D721Med (cell line): ENCODE measurements around the gene NFATC3.

Experiments used
- DNase-seq: peaks from one replicate; pipeline ENCODE4 v3.0.0; 2011; ENCODE audit warnings: low spot score; ENCODE audit not compliant: insufficient read length
- FAIRE-seq: peaks from 2 replicates; lab custom pipeline; 2011; peaks lifted over from hg19 to GRCh38; lab: Jason Lieb, UNC
- TF ChIP-seq, protein P1 (sequence below): IDR thresholded peaks from 2 replicates; pipeline ENCODE4 v1.5.1; 2012; ENCODE audit warnings: mild to moderate bottlenecking, control low read depth; ENCODE audit not compliant: insufficient read depth; ENCODE audit errors: missing control alignments

NFATC3 gene

DNA sequence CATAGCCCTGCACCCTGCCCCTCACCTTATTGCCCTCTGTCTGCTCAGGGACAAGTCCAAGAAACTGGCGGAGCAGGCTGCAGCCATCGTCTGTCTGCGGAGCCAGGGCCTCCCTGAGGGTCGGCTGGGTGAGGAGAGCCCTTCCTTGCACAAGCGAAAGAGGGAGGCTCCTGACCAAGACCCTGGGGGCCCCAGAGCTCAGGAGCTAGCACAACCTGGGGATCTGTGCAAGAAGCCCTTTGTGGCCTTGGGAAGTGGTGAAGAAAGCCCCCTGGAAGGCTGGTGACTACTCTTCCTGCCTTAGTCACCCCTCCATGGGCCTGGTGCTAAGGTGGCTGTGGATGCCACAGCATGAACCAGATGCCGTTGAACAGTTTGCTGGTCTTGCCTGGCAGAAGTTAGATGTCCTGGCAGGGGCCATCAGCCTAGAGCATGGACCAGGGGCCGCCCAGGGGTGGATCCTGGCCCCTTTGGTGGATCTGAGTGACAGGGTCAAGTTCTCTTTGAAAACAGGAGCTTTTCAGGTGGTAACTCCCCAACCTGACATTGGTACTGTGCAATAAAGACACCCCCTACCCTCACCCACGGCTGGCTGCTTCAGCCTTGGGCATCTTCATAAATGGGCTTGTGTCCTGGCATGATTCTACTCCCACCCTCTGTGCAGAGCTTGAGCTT lies 6.3 kb upstream of the NFATC3 start:
- no peak for FAIRE-seq
- no peak for DNase-seq

DNA sequence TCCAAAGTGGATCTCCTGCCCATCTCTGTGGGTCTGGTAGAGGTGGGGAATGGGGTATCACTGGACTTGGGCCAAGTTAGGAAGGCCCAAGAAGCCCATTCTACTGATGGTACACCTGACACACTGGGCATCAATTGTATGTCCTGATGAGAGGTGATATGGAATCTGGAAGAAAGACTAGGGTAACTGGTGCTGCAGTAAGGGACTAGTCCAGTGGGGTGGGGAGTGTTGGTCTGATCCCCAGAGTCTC lies 5.9 kb upstream of the NFATC3 start:
- TF ChIP-seq, protein P1, sequence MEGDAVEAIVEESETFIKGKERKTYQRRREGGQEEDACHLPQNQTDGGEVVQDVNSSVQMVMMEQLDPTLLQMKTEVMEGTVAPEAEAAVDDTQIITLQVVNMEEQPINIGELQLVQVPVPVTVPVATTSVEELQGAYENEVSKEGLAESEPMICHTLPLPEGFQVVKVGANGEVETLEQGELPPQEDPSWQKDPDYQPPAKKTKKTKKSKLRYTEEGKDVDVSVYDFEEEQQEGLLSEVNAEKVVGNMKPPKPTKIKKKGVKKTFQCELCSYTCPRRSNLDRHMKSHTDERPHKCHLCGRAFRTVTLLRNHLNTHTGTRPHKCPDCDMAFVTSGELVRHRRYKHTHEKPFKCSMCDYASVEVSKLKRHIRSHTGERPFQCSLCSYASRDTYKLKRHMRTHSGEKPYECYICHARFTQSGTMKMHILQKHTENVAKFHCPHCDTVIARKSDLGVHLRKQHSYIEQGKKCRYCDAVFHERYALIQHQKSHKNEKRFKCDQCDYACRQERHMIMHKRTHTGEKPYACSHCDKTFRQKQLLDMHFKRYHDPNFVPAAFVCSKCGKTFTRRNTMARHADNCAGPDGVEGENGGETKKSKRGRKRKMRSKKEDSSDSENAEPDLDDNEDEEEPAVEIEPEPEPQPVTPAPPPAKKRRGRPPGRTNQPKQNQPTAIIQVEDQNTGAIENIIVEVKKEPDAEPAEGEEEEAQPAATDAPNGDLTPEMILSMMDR = no peak
- no peak for DNase-seq
- FAIRE-seq = no peak

More for the DNA sequence above, 6.3 kb upstream of the NFATC3 start:
- TF ChIP-seq, protein P1 = no peak

DNA sequence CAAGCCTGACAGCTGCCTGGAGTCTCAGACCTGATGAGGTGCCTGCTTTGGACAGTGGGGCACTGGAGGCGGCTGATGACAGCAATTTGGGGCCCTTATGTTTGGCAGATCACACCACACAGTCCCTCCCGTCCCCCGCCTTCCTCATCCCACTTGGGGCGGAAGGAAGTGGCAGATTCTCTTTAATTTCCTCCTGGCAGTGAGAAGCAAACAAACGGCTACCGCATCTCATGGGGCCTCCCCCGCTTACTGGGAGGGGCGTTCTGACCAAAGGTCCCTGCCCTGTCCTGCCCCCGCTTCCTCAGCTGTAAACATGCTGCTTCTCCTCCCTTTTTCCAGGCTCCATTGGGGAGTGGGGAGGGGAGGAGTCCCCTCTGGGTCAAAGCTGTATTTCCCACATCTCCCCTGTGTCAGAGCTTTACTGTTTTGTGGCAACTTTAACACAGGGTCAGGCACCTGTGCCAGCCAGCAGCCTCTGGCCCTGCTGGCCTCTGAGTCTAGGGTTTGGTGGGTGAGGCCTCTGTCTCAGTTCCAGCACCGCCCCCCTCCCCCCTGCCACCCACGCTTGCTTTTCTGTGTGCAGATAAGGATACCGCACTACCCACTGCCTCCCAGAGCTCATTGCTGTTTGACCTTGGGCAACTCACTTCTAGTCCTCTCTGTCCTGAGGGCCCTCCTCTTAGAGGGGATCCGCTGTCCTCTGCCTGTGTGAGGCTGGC lies 5.4 kb upstream of the NFATC3 start:
- FAIRE-seq (no peak), DNase-seq (no peak)
- TF ChIP-seq, protein P1 = no peak

DNA sequence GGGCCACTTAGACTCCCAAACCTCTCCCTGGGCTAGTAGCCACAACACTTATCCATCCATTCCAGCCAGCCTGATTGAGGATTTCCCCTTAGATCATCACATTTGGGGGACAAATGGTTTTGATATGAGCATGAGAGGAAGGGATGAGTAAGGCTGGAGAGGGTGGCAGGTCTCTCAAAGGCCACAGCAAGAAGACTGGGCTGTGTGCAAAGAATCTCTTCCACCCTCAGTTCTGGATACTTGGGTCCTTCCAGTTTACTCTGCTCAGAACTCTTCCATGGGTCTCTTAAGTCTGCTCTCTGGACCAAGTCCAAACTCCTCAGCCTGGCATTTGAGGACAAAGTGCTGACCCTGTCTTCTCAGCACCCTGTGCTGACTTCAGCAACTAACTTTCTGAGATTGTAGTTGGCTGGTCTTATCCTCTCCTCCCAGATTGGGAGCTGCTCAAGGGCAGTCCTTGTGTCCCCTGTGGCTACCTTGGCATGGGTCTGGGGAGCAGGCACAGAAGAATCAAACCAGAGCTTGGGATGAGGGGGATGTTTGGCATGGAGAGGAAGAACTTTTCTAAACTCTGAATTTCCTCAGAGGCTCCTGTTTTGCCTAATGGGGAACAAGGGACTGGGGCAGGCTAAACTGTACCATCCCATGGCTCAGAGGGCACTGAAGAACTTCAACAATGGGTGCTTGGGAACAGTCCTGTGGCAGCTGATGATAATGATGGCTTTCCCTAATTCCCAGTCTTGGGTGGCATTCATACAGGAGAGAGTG lies 3.1 kb upstream of the NFATC3 start:
- TF ChIP-seq, protein P1 = no peak
- FAIRE-seq (no peak), DNase-seq (no peak)

DNA sequence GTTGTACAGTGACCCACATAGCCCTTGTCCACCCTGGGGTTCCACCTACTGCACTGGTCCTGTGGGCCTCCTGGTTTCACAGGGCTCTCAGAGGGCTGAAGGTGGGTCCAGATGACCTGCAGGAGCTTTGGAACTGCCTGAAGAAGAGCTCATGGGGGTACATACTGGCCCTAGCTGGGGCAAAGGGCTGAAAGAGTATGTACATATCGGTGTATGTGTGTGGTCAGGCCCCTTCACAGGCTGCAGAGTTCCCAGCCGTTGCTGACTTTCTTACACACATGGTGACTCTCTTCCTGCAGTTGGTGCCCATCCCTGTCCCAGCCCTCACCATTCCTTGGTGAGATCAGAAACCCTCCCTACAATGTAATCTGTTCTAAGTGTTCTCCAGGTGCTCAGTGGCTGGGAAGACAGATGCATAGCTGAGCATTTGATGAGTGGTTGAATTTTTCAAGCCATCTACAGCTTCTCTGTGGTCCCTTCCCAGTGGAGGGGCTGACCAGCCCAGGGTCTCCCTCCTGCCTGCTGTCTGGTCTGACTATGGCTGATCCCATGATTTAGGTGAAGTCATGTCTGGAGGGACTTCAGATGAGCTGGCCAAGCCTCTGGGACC lies 2.4 kb upstream of the NFATC3 start:
- TF ChIP-seq, protein P1 = no peak
- FAIRE-seq = no peak
- no peak for DNase-seq

DNA sequence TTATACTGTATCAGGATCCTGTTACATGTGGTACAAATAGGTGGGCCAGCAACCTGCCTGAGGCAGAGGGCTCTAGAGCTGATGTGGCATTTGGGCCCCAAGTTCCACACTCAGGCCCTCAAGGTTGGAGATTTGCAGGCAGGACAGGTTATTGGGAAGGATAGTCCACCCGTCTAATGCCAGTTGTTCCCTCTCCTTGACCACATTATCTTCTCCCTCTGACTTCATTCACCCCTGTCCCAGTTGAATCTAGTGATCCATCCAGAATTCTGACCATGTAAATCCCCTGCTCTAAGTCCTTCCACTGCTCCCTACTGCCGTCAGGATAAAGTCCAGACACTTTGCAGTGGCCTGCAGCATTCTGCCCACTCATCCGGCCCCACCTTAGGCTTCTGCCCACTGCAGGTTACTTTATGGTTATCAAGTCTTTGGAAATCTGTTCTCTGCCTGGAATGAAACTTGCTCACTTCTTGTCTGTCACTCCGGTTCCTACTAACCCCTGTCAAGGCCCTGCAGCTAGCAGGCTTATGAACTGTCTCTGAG lies 1.9 kb upstream of the NFATC3 start:
- TF ChIP-seq, protein P1 = no peak
- DNase-seq = no peak
- no peak for FAIRE-seq
